Testis (tissue), 2 donors: ENCODE data around the gene PLCD3.

Experiments
- CTCF ChIP-seq, 3 experiments: fragments of 450-650 bp in 2 of 3; fragments of 200-600 bp in 1 of 3; sonication (generic) in 1 of 3; IDR thresholded peaks; one replicate each; pipeline ENCODE4 v1.5.1; 2016 to 2019; ENCODE audit warnings: antibody characterized with exemption in 3 of 3, mild to moderate bottlenecking in 2 of 3, moderate library complexity in 1 of 3
- POLR2A ChIP-seq: fragments of 450-650 bp; IDR thresholded peaks from one replicate; pipeline ENCODE4 v1.6.1; 2017; ENCODE audit warnings: antibody characterized with exemption, mild to moderate bottlenecking, moderate library complexity

GRCh38 chr17:45096141-45096540, 36.2 kb downstream of the PLCD3 start:
- peak; percentile 38 to 44 (median 42) for TF ChIP-seq CTCF (IDR thresholded peaks at IDR 0.05)
- TF ChIP-seq POLR2A, result no peak
